Activated CD4-positive, alpha-beta T cell treated with anti-CD3 and anti-CD28 coated beads, Interleukin-2, Interleukin-4, amounts not matched to agents 100 ng/mL and 50 ng/mL, durations not matched to agents 16 hours and 8 hours (primary cell): ENCODE measurements around the gene CD55.

Experiments used
- DNase-seq: peaks from one replicate; pipeline ENCODE4 v3.0.0-alpha.2; 2020; ENCODE audit warnings: low spot score

The CD55 gene

GRCh38 chr1:207362962-207363860, 41.7 kb downstream of the CD55 start:
- DNase-seq: peak; percentile 71

DNA sequence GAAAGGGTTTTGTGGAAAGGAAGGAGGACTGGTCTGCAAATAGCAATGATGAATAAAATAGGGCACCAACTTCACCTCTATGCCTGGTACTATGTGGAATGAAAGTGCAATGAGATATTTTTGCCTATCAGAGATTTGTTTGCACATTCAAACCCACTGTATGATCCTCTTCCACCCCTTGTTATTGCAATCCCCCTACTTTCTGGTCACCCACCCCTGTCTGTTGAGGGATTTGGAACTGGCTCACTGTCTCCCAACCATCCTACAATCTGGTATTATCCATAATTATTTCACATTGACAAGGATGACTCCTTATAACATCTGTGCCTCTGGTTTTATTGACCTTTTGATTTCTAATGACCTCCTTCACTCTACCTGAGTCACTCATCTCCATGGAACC, 42.4 kb downstream of the CD55 start:
- no peak for DNase-seq

- peak; percentile 52 for DNase-seq
Measured at GRCh38 chr1:207364614-207365013, 43.1 kb downstream of the CD55 start.

DNA sequence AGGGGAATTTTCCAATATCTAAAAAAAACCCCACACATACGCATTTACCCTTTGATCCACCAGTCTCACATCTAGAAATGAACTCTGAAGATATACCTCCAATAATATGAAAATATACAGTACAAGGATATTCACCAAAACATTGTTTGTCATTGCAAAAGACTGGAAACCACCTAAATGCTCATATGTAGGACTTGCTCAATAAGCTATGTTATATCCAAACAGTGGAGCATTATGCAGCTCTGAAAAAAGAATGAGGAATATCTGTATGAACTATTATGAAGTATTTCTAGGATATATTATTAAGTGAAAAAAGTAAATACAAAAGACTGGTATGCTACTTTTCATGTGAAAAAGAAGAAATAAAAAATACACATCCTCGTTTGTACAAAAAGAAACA, 43.6 kb downstream of the CD55 start:
- DNase-seq: no peak

GRCh38 chr1:207366022-207366421, 44.5 kb downstream of the CD55 start:
- DNase-seq: no peak

DNA sequence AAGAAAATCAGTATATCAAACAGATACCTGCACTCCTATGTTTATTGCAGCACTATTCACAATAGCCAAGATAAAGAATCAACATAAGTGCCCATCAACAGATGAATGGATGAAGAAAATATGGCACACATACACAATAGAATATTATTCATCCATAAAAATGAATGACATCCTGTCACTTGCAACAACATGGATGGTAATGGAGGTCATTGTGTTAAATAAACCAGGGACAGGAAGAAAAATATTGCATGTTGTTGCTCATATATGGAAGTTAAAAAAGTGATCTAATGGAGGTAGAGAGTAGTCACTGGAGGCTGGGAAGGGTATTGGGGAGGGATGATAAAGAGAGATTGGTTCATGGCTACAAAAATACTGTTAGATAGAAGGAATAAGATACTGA, 67.2 kb downstream of the CD55 start:
- DNase-seq: no peak

DNA sequence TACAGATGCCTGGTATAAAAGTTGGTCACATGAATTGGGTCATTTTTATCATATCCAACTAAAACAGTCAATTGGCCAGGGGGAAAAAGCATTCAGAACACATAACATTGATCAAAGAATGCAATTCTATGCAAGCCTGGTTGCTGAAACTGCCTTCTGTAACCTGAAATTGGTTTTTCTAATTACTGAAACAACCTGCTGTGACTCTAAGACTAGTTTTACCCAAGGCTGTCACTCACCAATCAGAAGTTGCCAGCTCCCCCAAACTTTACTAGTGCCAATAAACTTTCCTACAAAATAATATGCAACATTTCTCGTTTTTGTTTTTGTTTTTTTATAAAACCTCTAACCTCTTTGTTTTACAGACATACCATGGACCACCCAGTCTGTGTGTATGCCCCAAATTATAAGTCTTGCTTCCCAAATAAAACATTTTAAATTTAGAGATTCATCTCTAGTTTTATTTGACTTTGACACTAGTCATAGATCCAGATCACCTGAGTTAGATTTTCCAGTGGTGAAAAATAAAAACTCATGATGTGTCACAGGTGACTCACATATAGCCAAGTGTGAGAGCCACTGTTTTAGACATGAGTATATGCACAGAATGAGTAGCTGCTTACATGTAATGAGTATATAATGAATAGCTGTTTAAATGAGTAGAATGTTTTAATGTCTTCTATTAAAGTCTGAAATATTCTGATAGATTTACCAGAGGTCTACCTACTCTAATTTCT, 68.4 kb downstream of the CD55 start:
- DNase-seq: peak; percentile 60

- DNase-seq: no peak
Measured at GRCh38 chr1:207393610-207394009, 72.1 kb downstream of the CD55 start.

GRCh38 chr1:207396168-207396746, 74.8 kb downstream of the CD55 start:
- no peak for DNase-seq

- no peak for DNase-seq
Measured at GRCh38 chr1:207397525-207397926, 76.0 kb downstream of the CD55 start.

DNA sequence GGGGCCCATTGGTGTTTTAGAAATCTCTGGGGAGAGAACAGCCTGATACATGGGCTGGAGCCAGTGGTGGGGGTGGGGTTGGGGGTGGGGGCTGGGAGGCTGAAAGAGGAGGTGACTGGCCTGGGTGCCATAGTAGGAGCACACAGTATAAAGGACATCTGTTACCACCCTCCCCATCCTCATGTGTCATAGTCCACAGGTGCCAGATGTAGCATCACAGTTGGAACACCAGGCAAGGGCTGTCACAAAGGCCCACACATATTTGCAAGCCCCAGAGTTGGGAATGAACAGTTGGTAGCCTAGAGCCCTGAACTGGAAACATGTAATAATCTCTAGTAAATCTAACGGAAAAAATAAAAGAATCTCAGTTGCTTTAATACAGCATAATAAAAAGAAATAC, 77.5 kb downstream of the CD55 start:
- DNase-seq: no peak

DNA sequence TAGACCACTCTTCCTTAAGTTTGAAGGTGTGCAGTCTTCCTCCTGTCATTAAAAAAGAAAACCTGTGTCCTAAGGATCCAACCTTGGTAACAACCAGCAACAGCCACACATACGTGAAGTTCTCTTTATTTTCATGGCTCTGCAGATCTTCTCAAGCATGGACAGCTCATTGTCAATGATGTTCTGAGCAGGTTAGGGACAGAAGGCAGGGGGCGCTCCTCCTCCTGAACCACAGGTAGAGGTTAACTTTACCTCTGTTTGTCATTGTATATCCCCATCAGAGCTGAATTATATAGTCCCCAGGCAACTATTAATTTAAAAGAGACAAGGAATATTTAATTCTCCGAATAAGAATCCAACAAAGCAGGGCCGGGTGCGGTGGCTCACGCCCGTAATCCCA, 80.1 kb downstream of the CD55 start:
- DNase-seq: no peak

- no peak for DNase-seq
Measured at GRCh38 chr1:207402744-207403143, 81.3 kb downstream of the CD55 start.

- peak; percentile 63 for DNase-seq
Measured at GRCh38 chr1:207404849-207405525, 83.5 kb downstream of the CD55 start.

DNA sequence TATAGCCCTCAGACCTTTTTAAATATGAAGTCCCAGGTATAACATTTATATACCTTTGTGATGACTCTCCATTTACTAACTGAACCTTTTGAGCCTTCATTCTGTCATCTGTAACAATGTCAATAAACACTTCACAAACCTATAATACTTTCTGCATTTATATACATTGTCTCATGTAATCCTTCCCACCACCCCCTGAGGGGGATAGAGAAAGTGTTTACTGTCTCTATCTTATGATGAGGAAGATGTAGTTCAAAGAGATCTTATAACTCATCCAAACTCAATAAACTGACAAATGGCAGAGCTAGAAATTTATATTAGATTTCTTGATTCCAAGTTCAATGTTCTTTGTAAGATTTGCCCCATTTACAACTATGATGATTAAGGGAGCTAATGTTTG, 84.3 kb downstream of the CD55 start:
- no peak for DNase-seq

- DNase-seq: peak; percentile 52
Measured at GRCh38 chr1:207407655-207408260, 86.3 kb downstream of the CD55 start.
